HepG2 (cell line): ENCODE measurements around the gene GLIS1.

Source experiments
- ASH2L ChIP-seq: fragments of 300-600, 200-600 bp; sonication (generic); IDR thresholded peaks from 2 replicates; pipeline ENCODE4 v1.7.0; 2017; ENCODE audit warnings: low read depth, mild to moderate bottlenecking, moderate library complexity, mixed read lengths, low read length; ENCODE audit not compliant: insufficient read length
- FOXA1 ChIP-seq, 2 experiments: fragments of 450-650 bp in 1 of 2; sonication (generic) in 1 of 2; formaldehyde crosslinking in 1 of 2; IDR thresholded peaks; 2 replicates each; pipeline versions ENCODE4 v1.4.0 to v1.6.1; 2016 to 2020; ENCODE audit warnings: missing genetic modification reagents in 1 of 2
- FOXO4 ChIP-seq: sonication (generic); formaldehyde crosslinking; conservative IDR thresholded peaks from 2 replicates; pipeline ENCODE4 v1.8.1; 2023; ENCODE audit warnings: missing genetic modification reagents
- IKZF1 ChIP-seq: fragments of 450-650 bp; IDR thresholded peaks from 2 replicates; pipeline ENCODE4 v1.7.1; 2016
- KLF16 ChIP-seq, 2 experiments: sonication (generic) in 1 of 2; formaldehyde crosslinking in 1 of 2; IDR thresholded peaks; 2 replicates each; pipeline versions ENCODE4 v1.6.1 to v1.8.0; 2016 to 2023; ENCODE audit warnings: missing genetic modification reagents in 2 of 2, missing compliant biosample characterization in 1 of 2
- MEIS2 ChIP-seq: sonication (generic); formaldehyde crosslinking; IDR thresholded peaks from 2 replicates; pipeline ENCODE4 v1.9.0; 2021; ENCODE audit warnings: mild to moderate bottlenecking, missing genetic modification reagents
- PCBP1 ChIP-seq: fragments of 200-400 bp; formaldehyde crosslinking; IDR thresholded peaks from 2 replicates; pipeline ENCODE4 v1.6.1; 2017; ENCODE audit warnings: mild to moderate bottlenecking, low read depth, low read length, borderline replicate concordance
- POLR2A ChIP-seq, 2 experiments: IDR thresholded peaks; 2 replicates each; pipeline ENCODE4 v1.6.1; 2011; ENCODE audit warnings: low read depth in 2 of 2, low read length in 2 of 2, mild to moderate bottlenecking in 1 of 2, moderate library complexity in 1 of 2; ENCODE audit not compliant: insufficient read depth in 1 of 2
- TBP ChIP-seq: sonication (generic); formaldehyde crosslinking; IDR thresholded peaks from 2 replicates; pipeline ENCODE4 v1.5.0; 2020; ENCODE audit warnings: missing genetic modification reagents
- ZNF24 ChIP-seq: fragments of 450-650 bp; IDR thresholded peaks from 2 replicates; pipeline ENCODE4 v1.6.1; 2017; ENCODE audit warnings: antibody characterized with exemption, mild to moderate bottlenecking
- ZNF251 ChIP-seq: sonication (generic); formaldehyde crosslinking; IDR thresholded peaks from 2 replicates; pipeline ENCODE4 v1.9.0; 2021; ENCODE audit warnings: mild to moderate bottlenecking, missing genetic modification reagents
- TF ChIP-seq, protein P1 (sequence below): sonication (generic); formaldehyde crosslinking; IDR thresholded peaks from 2 replicates; pipeline ENCODE4 v1.5.0; 2020; ENCODE audit warnings: mild to moderate bottlenecking, missing genetic modification reagents, moderate library complexity

DNA sequence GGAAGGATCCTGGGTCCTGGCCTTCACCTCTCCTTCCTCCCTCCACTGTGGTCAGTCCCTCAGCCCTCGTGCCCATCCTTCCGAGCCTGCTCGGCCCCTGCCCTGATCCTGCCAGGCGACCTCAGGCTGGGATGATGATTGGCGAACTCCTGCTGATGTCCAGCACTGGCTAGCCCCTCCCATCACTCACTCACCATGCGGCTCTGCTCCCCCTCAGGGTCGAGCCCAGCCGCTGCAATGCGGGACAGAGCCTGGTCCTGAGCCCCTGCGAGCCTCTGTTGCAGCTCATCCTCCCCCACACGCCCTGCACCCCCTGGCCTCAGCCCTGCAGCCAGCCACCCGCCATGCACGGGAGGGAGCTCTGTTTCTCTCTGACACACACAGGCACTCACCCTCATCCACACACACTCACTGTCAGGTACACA is 179.6 kb downstream of the GLIS1 start:
- TF ChIP-seq PCBP1 (no peak), ZNF251 (CRISPR knock-in tag) (no peak), POLR2A (IDR thresholded peaks at IDR 0.05; ENCODE audit: insufficient read depth in 1 of 2, low read depth in 2 of 2, low read length in 2 of 2) (no peak), MEIS2 (CRISPR knock-in tag) (no peak), FOXA1 (IDR thresholded peaks at IDR 0.05) (no peak), FOXA1 (CRISPR knock-in tag; IDR thresholded peaks at IDR 0.05) (no peak), ZNF24 (no peak), KLF16 (CRISPR knock-in tag; IDR thresholded peaks at IDR 0.05) (no peak), IKZF1 (no peak), TBP (no peak), ASH2L (no peak), FOXO4 (CRISPR knock-in tag) (no peak)
- TF ChIP-seq, protein P1, sequence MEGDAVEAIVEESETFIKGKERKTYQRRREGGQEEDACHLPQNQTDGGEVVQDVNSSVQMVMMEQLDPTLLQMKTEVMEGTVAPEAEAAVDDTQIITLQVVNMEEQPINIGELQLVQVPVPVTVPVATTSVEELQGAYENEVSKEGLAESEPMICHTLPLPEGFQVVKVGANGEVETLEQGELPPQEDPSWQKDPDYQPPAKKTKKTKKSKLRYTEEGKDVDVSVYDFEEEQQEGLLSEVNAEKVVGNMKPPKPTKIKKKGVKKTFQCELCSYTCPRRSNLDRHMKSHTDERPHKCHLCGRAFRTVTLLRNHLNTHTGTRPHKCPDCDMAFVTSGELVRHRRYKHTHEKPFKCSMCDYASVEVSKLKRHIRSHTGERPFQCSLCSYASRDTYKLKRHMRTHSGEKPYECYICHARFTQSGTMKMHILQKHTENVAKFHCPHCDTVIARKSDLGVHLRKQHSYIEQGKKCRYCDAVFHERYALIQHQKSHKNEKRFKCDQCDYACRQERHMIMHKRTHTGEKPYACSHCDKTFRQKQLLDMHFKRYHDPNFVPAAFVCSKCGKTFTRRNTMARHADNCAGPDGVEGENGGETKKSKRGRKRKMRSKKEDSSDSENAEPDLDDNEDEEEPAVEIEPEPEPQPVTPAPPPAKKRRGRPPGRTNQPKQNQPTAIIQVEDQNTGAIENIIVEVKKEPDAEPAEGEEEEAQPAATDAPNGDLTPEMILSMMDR (CRISPR knock-in tag), result no peak
